NCI-H1092 treated with DMSO at 0.1 percent for 48 hours (cell line): ENCODE data around the gene PER1.

Source experiments
- DNase-seq: peaks from one replicate; lab custom pipeline; 2025; lab: John Stamatoyannopoulos, UW

PER1 gene

GRCh38 chr17:8096541-8096940 lies 55.7 kb downstream of the PER1 start:
- DNase-seq, result no peak

- no peak for DNase-seq
These were observed 56.8 kb downstream of the PER1 start for GRCh38 chr17:8095361-8095760.

GRCh38 chr17:8091033-8091687 lies 61.0 kb downstream of the PER1 start:
- no peak for DNase-seq
